OCI-LY1 (cell line): Measurements from ENCODE around the gene PLCG2.
A peak's percentile ranks its signal among the peaks of the same experiment; 100 is the strongest.

Experiments
- H2AFZ ChIP-seq: fragments of 200-600 bp; sonication (generic), shearing (Covaris generic); 2 replicates; pipeline ENCODE4 v1.6.0; 2014; ENCODE audit warnings: antibody characterized with exemption, mild to moderate bottlenecking, low read length
- H3F3A ChIP-seq: fragments of 200-600 bp; sonication (generic), shearing (Covaris generic); 2 replicates; pipeline ENCODE4 v1.6.0; 2014; ENCODE audit warnings: mild to moderate bottlenecking, antibody characterized with exemption, low read length, moderate library complexity; ENCODE audit not compliant: insufficient read depth
- H3K27ac ChIP-seq: fragments of 200-600 bp; sonication (generic); 2 replicates; pipeline ENCODE4 v1.5.1; 2014; ENCODE audit warnings: low read length, mixed run types, mild to moderate bottlenecking, low read depth; ENCODE audit not compliant: poor library complexity, severe bottlenecking
- H3K27me3 ChIP-seq: fragments of 200-600 bp; sonication (generic); 2 replicates; pipeline ENCODE4 v1.6.0; 2014; ENCODE audit warnings: antibody characterized with exemption, mild to moderate bottlenecking, low read length, moderate library complexity; ENCODE audit not compliant: insufficient read depth
- H3K36me3 ChIP-seq: fragments of 200-600 bp; sonication (generic); 2 replicates; pipeline ENCODE4 v1.6.1; 2014; ENCODE audit warnings: mild to moderate bottlenecking, antibody characterized with exemption, low read length, moderate library complexity, mixed read lengths; ENCODE audit not compliant: insufficient read depth
- H3K4me1 ChIP-seq: fragments of 200-600 bp; sonication (generic); 2 replicates; pipeline ENCODE4 v1.5.1; 2014; ENCODE audit warnings: mild to moderate bottlenecking, low read length, moderate library complexity; ENCODE audit not compliant: insufficient read depth, severe bottlenecking
- H3K4me2 ChIP-seq: fragments of 200-600 bp; sonication (generic), shearing (Covaris generic); 2 replicates; pipeline ENCODE4 v1.6.1; 2014; ENCODE audit warnings: low read length
- H3K4me3 ChIP-seq: fragments of 200-600 bp; sonication (generic); 2 replicates; pipeline ENCODE4 v1.5.1; 2014; ENCODE audit warnings: low read length, low read depth, mild to moderate bottlenecking, mixed read lengths; ENCODE audit not compliant: poor library complexity, severe bottlenecking
- H3K79me2 ChIP-seq: fragments of 200-600 bp; shearing (Covaris generic); 2 replicates; pipeline ENCODE4 v1.6.1; 2016; ENCODE audit warnings: mixed run types, low read length, mixed read lengths; ENCODE audit not compliant: insufficient read depth
- H3K9ac ChIP-seq: fragments of 200-600 bp; sonication (generic), shearing (Covaris generic); 2 replicates; pipeline ENCODE4 v1.6.1; 2014; ENCODE audit warnings: mild to moderate bottlenecking, low read length, mixed read lengths
- H3K9me2 ChIP-seq: fragments of 200-600 bp; sonication (generic), shearing (Covaris generic); 2 replicates; pipeline ENCODE4 v1.6.1; 2014; ENCODE audit warnings: low read depth, mild to moderate bottlenecking, low read length, mixed read lengths
- H3K9me3 ChIP-seq: fragments of 200-600 bp; shearing (Covaris generic); 2 replicates; pipeline ENCODE4 v1.6.1; 2014; ENCODE audit warnings: low read length, mixed read lengths
- H4K20me1 ChIP-seq: fragments of 200-600 bp; sonication (generic), shearing (Covaris generic); 2 replicates; pipeline ENCODE4 v1.6.0; 2016; ENCODE audit warnings: mild to moderate bottlenecking, low read length; ENCODE audit not compliant: insufficient read depth
- CTCF ChIP-seq: fragments of 200-600 bp; sonication (generic), shearing (Covaris generic); IDR thresholded peaks from 2 replicates; pipeline ENCODE4 v1.5.1; 2017; ENCODE audit warnings: mild to moderate bottlenecking, antibody characterized with exemption, low read length, moderate library complexity, mixed read lengths
- EZH2 ChIP-seq: fragments of 200-600 bp; sonication (generic), shearing (Covaris generic); IDR thresholded peaks from 2 replicates; pipeline ENCODE4 v1.8.0; 2017; ENCODE audit warnings: borderline replicate concordance, mixed run types, mild to moderate bottlenecking, antibody characterized with exemption, low read length, moderate library complexity, mixed read lengths

Gene PLCG2

GRCh38 chr16:81734632-81735434 lies 44.3 kb upstream of the PLCG2 start:
- no peak overlapping the region for H3K27ac ChIP-seq
- H3K27me3 ChIP-seq: no peaks in the 10 kb centered on the region
- TF ChIP-seq CTCF: no peak
- no peak for TF ChIP-seq EZH2
- no peak overlapping the region for H3K9ac ChIP-seq
- H3K79me2 ChIP-seq: no peaks in the 10 kb centered on the region
- H3F3A ChIP-seq: no peaks in the 10 kb centered on the region
- H2AFZ ChIP-seq: no peak overlapping the region
- no peaks in the 10 kb centered on the region for H4K20me1 ChIP-seq
- no peaks in the 10 kb centered on the region for H3K9me3 ChIP-seq
- no peak overlapping the region for H3K4me2 ChIP-seq
- H3K4me1 ChIP-seq: peaks cover 39% of the 10 kb centered on the region
- H3K4me3 ChIP-seq: no peak overlapping the region
- no peaks in the 10 kb centered on the region for H3K36me3 ChIP-seq
- H3K9me2 ChIP-seq: no peaks in the 10 kb centered on the region

- Histone ChIP-seq H3K27me3 (no peaks in the 10 kb centered on the region), H3K4me3 (peak overlapping the region; percentile 62), H3K4me1 (peaks cover 53% of the 10 kb centered on the region), H3K27ac (peak overlapping the region; percentile 96), H4K20me1 (no peaks in the 10 kb centered on the region), H3K4me2 (peak overlapping the region; percentile 77), H3K9me3 (no peaks in the 10 kb centered on the region), H3F3A (no peaks in the 10 kb centered on the region), H3K79me2 (peaks cover 8% of the 10 kb centered on the region; the same call in 1 of the 2 replicates), H2AFZ (no peak overlapping the region), H3K36me3 (no peaks in the 10 kb centered on the region), H3K9me2 (no peaks in the 10 kb centered on the region), H3K9ac (peak overlapping the region; percentile 86)
- peak; percentile 84 for TF ChIP-seq CTCF
- no peak for TF ChIP-seq EZH2
These were observed 41.1 kb upstream of the PLCG2 start for GRCh38 chr16:81737885-81738536.

DNA sequence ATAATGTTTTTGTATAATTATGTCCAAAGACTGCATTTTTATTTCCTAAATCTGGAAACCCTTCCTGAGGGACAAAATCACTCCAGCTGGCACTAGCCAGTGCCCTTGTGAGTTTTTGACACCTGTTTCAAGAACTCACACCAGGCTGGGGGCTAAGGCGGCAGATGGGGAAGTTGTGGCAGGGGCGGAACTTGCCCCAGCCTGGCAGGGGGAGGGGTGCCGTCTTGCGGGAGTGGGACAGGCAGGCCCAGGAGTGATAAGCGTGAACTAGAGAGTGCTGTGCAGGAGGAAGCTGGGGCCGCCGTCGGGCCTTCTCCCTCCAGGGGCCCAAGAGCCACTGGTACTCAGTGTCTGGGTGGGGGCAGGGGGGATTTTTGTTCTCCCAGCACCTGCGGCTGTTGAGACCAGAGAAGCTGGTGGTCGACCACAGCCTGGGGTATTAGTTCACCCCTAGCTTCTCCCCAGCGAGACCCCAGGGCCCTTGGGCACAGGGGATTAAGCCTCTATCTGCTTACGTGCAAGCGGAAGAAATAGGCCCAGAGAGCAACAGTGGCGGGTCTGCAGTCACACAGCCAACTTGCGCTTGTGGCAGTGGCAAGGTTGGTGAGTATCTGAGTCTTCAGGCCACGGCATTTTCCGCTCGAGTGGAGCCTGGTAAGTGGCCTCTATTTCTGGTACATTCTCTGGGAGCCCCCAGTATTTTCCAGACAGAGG lies 40.2 kb upstream of the PLCG2 start:
- Histone ChIP-seq H3K4me1 (peaks cover 53% of the 10 kb centered on the region), H3K27me3 (no peaks in the 10 kb centered on the region), H3K9ac (peak overlapping the region; percentile 86), H3K79me2 (peaks cover 8% of the 10 kb centered on the region; the same call in 1 of the 2 replicates), H3K9me3 (no peaks in the 10 kb centered on the region), H3K4me3 (peak overlapping the region; percentile 62), H4K20me1 (no peaks in the 10 kb centered on the region), H3K4me2 (peak overlapping the region; percentile 77), H3F3A (no peaks in the 10 kb centered on the region), H2AFZ (no peak overlapping the region), H3K36me3 (no peaks in the 10 kb centered on the region), H3K9me2 (no peaks in the 10 kb centered on the region), H3K27ac (peak overlapping the region; percentile 96)
- TF ChIP-seq EZH2 (no peak), CTCF (no peak)
